Transverse colon (tissue), 3 donors: ENCODE data around the gene NIT1.

ENCODE experiments used
- CTCF ChIP-seq, 5 experiments: fragments of 200-600 bp in 3 of 5; fragments of 450-650 bp in 2 of 5; sonication (generic) in 3 of 5; IDR thresholded peaks; 1 replicate in 2 of 5; 2 replicates in 3 of 5; pipeline ENCODE4 v1.5.1; 2016 to 2017; ENCODE audit warnings: antibody characterized with exemption in 5 of 5, inconsistent platforms in 3 of 5, mild to moderate bottlenecking in 2 of 5, moderate library complexity in 1 of 5
- POLR2A ChIP-seq: fragments of 450-650 bp; IDR thresholded peaks from one replicate; pipeline ENCODE4 v1.6.1; 2016; ENCODE audit warnings: antibody characterized with exemption, mild to moderate bottlenecking, moderate library complexity

- TF ChIP-seq CTCF (IDR thresholded peaks at IDR 0.05) (peak; percentile 20 to 71 (median 51)), POLR2A (peak; percentile 68)
Observed at GRCh38 chr1:161119092-161119903, 1.4 kb downstream of the NIT1 start.
